Activated T-cell treated with anti-CD3 and anti-CD28 coated beads, Interleukin-2, amount 50 U/mL, for 4 hours (primary cell): ENCODE data around the gene FAM163B. TPM values are rescaled to one million over a fixed set of nuclear protein-coding genes. Genes with fewer than 3 reads are reported as not detected.

Experiments used
- ATAC-seq, 2 donors: fragments of 200-7000 bp; cut with Tn5 transposase; one replicate each; pipeline ENCODE4 v1.10.0; 2021
- DNase-seq: peaks from one replicate; pipeline ENCODE4 v3.0.0-alpha.2; 2020
- H3K27me3 Mint-ChIP-seq: one replicate; pipeline ENCODE4 v1.8.0; 2021; ENCODE audit warnings: low read depth, mixed read lengths
- H3K36me3 Mint-ChIP-seq: one replicate; pipeline ENCODE4 v1.8.0; 2022; ENCODE audit warnings: mixed read lengths; ENCODE audit not compliant: insufficient read depth
- H3K4me1 Mint-ChIP-seq: one replicate; pipeline ENCODE4 v1.8.0; 2021; ENCODE audit warnings: low read depth, mixed read lengths
- H3K4me3 Mint-ChIP-seq: one replicate; pipeline ENCODE4 v1.8.0; 2021; ENCODE audit warnings: mild to moderate bottlenecking, moderate library complexity, mixed read lengths
- H3K9me3 Mint-ChIP-seq: one replicate; pipeline ENCODE4 v1.8.0; 2021; ENCODE audit warnings: mixed read lengths
- total RNA-seq, 3 donors: library from RNA; stranded (reverse); gene quantifications; one replicate each; pipeline ENCODE4 v1.2.1, GENCODE V29; 2021

The FAM163B gene
- total RNA-seq, 3 donors from 2014 or later: not detected

DNA sequence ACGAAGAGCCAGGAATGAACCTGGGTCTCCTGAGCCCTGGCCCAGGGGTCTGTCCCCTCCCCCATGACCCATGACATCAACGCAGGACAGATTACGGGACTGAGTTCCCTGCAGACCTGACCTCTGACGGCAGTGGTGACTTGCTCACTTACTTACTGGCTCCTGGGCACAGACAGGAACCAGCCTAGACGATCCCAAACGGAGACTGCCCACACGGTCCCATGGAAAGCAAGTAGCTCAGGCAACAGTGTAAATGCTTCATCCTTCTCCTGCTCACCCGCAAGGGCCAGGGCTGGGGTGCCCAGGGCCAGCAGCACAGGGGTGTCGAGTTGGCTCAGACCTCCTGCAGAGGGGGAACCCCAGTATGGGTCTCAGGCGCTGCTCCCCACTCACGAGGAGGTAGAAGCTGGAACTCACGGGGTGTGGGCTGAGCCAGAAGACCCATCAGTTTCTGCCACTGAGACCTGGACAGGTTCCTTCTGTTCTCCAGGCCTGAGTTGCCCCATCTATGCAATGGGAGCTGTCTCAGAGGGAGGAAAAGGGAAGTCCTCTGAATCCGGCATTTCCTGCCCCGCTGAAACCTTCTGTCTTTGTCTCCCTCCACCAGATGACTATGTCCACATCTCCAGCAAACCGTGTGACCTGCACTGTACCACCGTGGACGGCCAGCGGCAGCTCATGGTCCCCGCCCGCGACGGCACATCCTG lies 69.0 kb downstream of the FAM163B start:
- H3K4me3 Mint-ChIP-seq: no peak overlapping the region
- ATAC-seq: no peak
- H3K36me3 Mint-ChIP-seq: no peaks in the 10 kb centered on the region
- H3K27me3 Mint-ChIP-seq: peaks cover 7% of the 10 kb centered on the region
- no peaks in the 10 kb centered on the region for H3K9me3 Mint-ChIP-seq
- no peaks in the 10 kb centered on the region for H3K4me1 Mint-ChIP-seq
- DNase-seq: no peak

DNA sequence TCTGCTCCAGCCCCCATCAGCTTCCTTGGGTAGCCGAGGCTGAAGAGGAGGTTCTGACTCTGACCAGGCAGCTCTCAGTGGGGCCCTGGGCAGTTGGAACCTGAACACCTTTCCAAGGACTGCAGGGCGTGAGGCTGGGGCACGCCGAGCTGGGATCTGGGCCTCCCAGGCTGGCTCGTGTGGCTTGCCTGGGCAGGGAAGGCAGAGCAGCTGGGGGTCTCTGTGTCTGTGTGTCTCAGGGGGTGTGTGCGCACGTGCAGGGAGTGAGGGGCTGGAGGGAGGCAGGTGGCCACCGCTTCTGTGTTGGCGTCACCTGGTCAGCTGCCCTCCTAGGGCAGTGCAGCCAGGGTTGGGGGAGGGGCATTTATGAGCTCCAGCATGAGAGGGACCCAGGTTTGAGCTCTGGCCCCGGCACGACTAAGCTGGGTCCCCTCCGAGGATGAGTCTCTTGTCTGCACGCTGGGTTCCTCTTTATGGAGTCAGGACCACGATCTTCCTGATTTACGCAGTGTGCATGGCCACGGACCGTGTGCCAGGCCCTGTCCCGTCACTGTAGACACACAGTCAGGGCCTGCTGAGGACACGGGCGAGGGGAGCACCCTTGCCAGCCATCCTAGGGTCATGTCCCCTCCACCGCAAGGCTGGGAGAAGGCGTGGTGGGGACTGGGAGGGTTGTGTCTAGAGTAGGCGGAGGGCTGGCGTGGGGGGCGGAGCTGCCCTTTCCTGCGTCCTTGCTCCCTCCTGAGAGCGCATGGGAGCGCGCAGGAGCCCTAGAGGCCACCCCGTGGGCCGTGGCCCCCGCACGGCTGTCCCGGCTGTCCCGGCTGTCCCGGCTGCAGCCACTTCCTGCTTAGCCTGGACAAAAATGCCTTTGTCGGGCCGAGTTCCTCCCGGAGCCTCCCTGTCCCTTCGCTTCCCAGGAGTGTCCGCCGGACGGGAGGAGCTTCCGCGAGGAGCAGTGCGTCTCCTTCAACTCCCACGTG lies 70.0 kb downstream of the FAM163B start:
- H3K4me3 Mint-ChIP-seq: no peak overlapping the region
- no peak for DNase-seq
- ATAC-seq: no peak
- no peaks in the 10 kb centered on the region for H3K9me3 Mint-ChIP-seq
- no peaks in the 10 kb centered on the region for H3K36me3 Mint-ChIP-seq
- H3K27me3 Mint-ChIP-seq: peaks cover 8% of the 10 kb centered on the region
- no peaks in the 10 kb centered on the region for H3K4me1 Mint-ChIP-seq

DNA sequence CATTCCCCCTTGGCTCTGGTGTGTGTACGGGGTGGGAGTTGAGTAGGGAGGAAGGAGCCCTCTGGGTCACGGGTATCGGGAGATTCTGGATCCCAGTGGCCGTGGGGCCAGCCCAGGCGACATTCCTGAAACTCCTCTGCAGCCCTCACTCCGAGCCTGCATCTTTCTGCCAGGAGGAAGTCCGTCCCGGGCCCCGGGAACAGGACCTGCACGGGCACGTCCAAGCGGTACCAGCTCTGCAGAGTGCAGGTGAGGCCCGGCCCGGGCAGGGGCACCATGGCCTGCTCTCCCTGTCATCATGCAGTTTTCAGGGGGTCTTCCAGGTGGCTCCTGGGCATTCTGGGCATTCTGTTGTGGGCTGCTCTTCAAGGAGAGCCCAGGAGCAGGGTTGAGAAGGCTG lies 71.0 kb downstream of the FAM163B start:
- no peak for DNase-seq
- ATAC-seq: no peak
- peaks cover 14% of the 10 kb centered on the region for H3K27me3 Mint-ChIP-seq
- no peak overlapping the region for H3K4me3 Mint-ChIP-seq
- H3K36me3 Mint-ChIP-seq: no peaks in the 10 kb centered on the region
- H3K9me3 Mint-ChIP-seq: no peaks in the 10 kb centered on the region
- peaks cover 6% of the 10 kb centered on the region for H3K4me1 Mint-ChIP-seq

DNA sequence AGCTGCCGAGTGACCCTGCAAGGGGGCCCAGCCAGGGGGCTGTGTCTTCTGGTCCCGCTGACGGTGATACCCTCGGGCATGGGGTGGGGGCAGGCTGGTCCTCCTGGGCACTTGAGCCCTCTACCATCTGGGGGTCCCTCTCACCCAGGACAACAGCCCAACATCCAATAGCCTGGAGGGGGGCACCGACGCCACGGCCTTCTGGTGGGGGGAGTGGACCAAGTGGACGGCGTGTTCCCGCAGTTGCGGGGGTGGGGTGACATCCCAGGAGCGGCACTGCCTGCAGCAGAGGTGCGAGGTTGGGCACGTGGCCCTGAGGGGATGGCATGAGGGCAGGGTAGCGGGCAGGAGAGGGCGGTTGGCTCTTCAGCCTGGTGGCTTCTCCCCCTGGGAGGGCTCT lies 71.9 kb downstream of the FAM163B start:
- Mint-ChIP-seq H3K4me1 (peaks cover 10% of the 10 kb centered on the region), H3K27me3 (peaks cover 22% of the 10 kb centered on the region), H3K36me3 (no peaks in the 10 kb centered on the region), H3K9me3 (no peaks in the 10 kb centered on the region), H3K4me3 (no peak overlapping the region)
- DNase-seq (no peak), ATAC-seq (no peak)

DNA sequence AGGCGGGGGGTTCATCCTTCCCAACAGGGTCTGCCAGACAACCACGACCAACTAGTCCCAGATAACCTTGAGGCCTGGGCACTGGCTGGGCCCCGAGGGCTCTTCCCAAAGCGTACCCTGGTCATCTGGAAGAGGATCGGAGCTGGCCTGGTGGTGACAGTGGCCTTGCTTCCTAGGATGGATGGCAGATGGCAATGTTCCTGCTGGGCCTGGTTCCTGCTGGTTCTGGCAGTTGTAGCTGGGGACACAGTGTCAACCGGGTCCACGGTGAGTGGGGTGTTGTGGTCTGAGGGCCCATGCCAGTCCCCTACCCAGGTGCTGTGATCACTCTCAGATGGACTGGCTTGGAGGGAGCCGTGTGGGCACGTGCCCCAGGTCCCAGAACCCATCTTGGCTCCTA lies 72.7 kb downstream of the FAM163B start:
- Mint-ChIP-seq H3K4me1 (peaks cover 10% of the 10 kb centered on the region), H3K27me3 (peaks cover 22% of the 10 kb centered on the region), H3K9me3 (no peaks in the 10 kb centered on the region), H3K4me3 (no peak overlapping the region), H3K36me3 (no peaks in the 10 kb centered on the region)
- no peak for DNase-seq
- ATAC-seq: no peak

DNA sequence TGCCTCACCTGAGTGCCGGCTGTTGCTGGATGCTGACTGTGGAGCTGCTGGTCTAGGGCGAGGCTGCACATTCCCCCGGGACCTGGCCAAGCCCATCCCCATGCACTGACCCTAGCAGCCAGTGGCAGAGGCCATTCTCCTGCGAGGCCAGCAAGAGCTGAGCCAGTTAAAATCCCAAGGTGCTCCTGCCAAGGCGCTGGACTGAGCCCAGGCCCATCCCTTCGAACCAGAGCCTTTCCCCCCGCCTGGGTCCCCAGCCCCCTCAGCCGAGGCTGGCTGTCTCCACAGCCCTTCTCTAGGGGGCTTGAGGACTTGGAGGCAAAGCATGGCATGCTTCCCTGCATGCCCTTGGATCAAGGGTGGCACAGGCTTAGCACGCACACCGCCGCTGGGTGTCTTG lies 73.1 kb downstream of the FAM163B start:
- H3K27me3 Mint-ChIP-seq: peaks cover 22% of the 10 kb centered on the region
- no peaks in the 10 kb centered on the region for H3K9me3 Mint-ChIP-seq
- ATAC-seq (no peak), DNase-seq (no peak)
- H3K4me3 Mint-ChIP-seq: no peak overlapping the region
- peaks cover 10% of the 10 kb centered on the region for H3K4me1 Mint-ChIP-seq
- no peaks in the 10 kb centered on the region for H3K36me3 Mint-ChIP-seq

DNA sequence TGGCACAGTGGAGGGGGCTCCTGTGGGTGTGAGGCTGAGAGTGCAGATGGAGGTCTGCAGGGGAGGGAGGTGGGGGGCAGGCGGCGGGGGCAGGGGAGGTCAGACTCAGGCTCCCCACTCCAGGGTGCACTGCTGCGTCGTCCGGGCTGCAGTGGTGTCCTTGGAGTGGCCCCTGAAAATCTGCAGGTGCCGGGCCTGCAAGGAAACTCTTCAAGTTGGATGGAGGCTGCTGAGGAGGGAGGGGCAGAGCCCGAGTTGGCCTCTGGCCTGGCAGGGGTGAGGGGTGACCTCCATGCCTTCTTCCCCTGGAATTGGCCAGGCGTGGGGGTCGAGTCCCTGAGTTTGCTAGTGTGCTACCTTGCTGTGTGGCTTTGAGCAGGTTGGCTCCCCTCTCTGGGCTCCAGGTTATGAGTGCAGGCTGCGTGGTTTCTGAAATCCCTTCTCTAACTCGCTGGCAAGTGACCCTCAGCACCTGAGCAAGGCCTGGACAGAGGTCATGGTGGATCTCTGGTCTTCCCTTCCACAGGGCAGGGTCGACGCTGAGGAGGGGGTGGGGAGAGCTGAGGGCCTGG lies 73.8 kb downstream of the FAM163B start:
- no peak overlapping the region for H3K4me3 Mint-ChIP-seq
- peaks cover 21% of the 10 kb centered on the region for H3K27me3 Mint-ChIP-seq
- peaks cover 10% of the 10 kb centered on the region for H3K4me1 Mint-ChIP-seq
- H3K9me3 Mint-ChIP-seq: no peaks in the 10 kb centered on the region
- no peaks in the 10 kb centered on the region for H3K36me3 Mint-ChIP-seq
- no peak for DNase-seq
- no peak for ATAC-seq

DNA sequence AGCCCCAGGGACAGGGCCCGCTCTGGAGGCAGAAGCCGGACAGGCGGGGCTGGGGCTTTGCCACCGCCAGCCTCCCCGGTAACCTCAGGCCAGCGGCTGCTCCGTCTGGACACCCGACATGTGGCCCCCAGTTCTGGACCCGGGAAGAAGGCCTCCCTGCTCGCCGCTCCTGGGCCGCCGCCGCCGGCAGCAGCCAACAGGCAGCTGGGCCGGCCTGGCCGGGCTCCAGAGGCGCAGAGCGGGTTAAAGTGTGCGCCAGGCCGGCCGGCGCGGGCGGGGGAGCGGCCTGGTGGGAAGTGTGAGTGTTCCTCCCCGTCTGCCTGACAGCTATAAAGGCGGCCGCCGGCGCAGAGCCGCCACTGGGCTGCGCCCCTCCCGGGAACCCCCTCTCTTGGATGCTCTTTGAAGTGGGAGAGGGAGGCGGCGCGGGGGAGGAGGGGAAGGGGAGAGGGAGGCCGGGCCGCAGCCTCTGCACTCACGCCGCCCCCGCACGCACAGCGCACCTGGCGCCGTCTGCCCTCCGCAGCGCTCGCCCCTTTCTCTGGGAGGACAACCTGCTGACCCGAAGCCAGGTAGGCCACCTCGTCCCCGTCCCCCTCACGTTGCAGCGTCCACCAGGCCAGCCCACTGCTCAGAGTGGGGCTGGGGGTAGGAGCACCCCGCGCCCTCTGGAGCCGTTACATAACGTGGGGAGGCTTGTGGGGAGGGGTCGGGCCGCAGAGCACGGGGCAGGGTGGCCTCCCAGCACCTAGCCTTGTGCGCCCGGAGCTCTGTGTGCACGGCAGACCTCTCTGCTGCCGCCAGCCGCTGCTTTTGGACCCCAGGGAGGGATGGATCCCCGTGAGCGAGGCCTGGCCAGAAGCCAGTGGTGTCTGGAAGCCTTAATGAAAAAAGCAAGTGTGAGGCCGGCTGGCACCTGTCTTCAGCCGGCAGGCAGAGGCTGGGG lies 74.6 kb downstream of the FAM163B start, which contains the start of gene ADAMTSL2:
Gene ADAMTSL2 (plus strand): TSS at position 359 of the 946 bp plus-strand sequence. CDS start 2,009 bp downstream, outside the sequence.
- no peak within 1 kb of the TSS for H3K4me3 Mint-ChIP-seq
- peaks cover 10% of the 10 kb centered on the region for H3K4me1 Mint-ChIP-seq
- H3K9me3 Mint-ChIP-seq: no peaks in the 10 kb centered on the region
- peaks cover 21% of the 10 kb centered on the region for H3K27me3 Mint-ChIP-seq
- no peaks in the 10 kb centered on the region for H3K36me3 Mint-ChIP-seq
- ATAC-seq: peak; percentile 60 to 64
- peak; percentile 67 for DNase-seq

DNA sequence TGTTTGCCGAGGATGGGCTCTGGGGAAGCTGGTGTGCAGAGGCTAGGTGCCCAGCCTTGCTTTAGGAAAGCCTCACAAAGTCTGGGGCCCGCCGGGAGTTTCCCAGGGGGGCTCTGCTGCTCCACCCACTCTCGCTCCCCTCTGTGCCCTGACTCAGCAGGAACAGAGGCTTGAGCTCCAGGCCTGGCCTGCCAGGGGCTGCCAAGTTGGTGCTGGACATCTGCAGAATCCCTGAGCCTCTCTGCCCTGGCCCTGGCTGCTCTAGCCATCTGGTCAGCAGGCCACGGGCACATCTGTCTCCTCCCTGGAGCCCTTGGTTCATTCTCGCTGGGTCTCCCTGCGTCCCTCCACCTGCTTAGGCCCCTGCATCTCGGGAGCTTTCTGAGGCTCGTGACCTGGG lies 75.3 kb downstream of the FAM163B start:
- Mint-ChIP-seq H3K4me3 (no peak overlapping the region), H3K36me3 (no peaks in the 10 kb centered on the region), H3K27me3 (peaks cover 16% of the 10 kb centered on the region), H3K4me1 (peaks cover 10% of the 10 kb centered on the region), H3K9me3 (no peaks in the 10 kb centered on the region)
- ATAC-seq (no peak), DNase-seq (no peak)

DNA sequence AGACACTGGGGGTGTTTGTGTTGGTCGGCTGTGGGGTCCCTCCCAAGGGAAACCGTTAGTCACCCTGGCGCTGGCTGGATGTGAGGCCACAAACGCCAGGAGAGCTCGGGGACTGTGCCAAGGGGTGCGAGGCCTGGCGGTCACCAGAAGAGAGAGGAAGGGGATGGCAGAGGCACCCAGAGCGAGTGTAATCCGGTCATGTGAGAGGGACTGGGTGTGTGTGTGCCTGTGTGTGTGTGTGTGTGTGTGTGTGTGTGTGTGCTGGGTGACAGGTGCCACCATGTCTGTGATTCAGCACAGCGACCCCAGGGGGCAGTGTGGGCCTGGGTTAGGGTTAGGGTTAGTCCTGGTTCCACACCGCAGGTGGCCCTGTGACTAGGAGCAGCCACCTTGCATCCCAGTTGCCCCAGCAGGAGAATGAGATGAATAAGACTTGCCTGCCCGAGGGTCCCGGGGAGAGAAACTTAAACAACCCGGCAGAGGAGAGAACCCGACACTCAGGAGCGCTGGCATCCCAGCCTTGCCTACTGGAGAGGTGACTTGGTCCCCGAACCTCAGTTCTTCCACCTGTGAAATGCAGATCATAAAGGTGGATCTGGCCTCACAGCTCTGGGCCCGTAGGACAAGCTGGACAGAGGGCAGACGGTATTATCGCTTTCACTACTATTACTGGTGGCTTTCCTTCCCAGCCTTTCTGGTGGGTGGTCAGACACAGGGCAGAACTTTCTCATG lies 76.1 kb downstream of the FAM163B start:
- H3K4me1 Mint-ChIP-seq: peaks cover 10% of the 10 kb centered on the region
- DNase-seq (peak; percentile 65), ATAC-seq (peak; percentile 55 to 74)
- no peaks in the 10 kb centered on the region for H3K9me3 Mint-ChIP-seq
- no peak overlapping the region for H3K4me3 Mint-ChIP-seq
- H3K36me3 Mint-ChIP-seq: no peaks in the 10 kb centered on the region
- peaks cover 19% of the 10 kb centered on the region for H3K27me3 Mint-ChIP-seq

DNA sequence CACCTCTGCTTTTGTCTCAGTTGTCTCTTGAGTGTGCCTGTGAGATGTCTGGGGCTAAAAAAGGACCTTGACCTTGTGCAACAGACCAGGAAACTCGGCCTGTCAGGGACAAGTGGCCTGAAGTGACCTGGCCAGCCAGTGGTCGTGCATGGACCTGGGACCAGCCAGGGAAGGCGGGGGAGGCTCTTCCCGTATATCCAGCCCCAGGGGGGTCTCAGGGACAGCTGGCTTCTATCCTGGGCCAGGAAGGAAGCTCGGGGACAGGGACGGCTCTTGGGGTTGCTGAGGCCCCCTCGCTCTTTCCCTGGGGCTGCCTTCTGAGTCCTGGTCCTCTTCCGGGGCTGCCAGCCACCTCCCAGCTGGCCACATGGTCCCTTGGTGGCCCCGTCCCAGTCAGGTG lies 77.9 kb downstream of the FAM163B start:
- no peak for ATAC-seq

DNA sequence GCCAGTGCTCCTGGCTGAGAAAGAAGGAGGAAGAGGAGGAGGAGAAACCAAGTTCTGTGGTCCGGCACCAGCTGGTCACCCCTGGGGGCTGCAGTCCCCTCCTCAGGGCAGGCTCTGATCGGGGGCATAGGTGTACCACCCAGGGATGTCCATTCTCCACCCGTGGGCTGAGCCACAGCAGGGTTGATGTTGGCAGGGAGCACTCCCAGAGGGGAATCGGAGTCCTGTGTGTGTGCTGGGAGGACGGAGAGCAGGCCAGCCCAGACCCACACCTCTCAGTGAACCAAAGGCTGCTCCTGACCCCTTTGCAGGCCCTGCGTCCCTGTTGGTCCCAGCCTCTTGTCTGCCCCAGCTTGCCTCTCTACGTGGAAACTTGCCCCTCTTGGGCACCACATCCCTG lies 79.3 kb downstream of the FAM163B start:
- Mint-ChIP-seq H3K4me1 (peaks cover 14% of the 10 kb centered on the region), H3K36me3 (no peaks in the 10 kb centered on the region), H3K9me3 (no peaks in the 10 kb centered on the region), H3K4me3 (no peak overlapping the region), H3K27me3 (peaks cover 21% of the 10 kb centered on the region)
- no peak for ATAC-seq
- no peak for DNase-seq

More for the DNA sequence above, 77.9 kb downstream of the FAM163B start:
- Mint-ChIP-seq H3K27me3 (peaks cover 21% of the 10 kb centered on the region), H3K36me3 (no peaks in the 10 kb centered on the region), H3K4me3 (no peak overlapping the region), H3K4me1 (peaks cover 14% of the 10 kb centered on the region), H3K9me3 (no peaks in the 10 kb centered on the region)
- no peak for DNase-seq

DNA sequence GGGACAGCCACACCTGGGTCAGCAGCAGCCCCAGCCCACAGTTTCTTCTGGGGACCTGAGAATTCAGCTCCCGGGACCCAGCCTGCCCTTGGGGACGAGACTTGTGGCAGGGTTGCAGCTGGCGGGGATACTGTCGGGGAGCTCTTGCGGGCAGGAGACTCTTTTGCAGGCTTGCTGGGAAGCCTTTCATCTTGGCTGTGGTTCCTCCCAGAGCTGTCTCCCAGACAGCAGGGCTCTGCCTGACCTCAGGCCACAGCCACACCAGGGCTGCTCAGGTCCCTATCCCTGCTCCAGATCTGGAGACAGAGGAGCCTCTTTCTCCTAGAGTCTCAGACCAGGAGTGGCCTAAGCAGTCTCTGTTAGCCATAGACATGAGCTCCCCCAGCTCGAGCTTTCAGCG lies 79.7 kb downstream of the FAM163B start:
- ATAC-seq: no peak
- no peaks in the 10 kb centered on the region for H3K9me3 Mint-ChIP-seq

More for the DNA sequence above, 79.7 kb downstream of the FAM163B start:
- no peak for DNase-seq
- H3K27me3 Mint-ChIP-seq: peaks cover 21% of the 10 kb centered on the region
- H3K4me3 Mint-ChIP-seq: no peak overlapping the region
- no peaks in the 10 kb centered on the region for H3K36me3 Mint-ChIP-seq
- H3K4me1 Mint-ChIP-seq: peaks cover 14% of the 10 kb centered on the region
